Eye (tissue), 1 donor: Measurements from ENCODE around the gene PCYT2.
"Not testable (repeated sequence)": the region's sequence is repeated elsewhere in the genome, so short reads cannot be mapped to it uniquely, and the experiment has no call there.

Experiments
- DNase-seq: peaks from one replicate; pipeline ENCODE4 v3.0.0-alpha.2; 2015

The PCYT2 gene

DNA sequence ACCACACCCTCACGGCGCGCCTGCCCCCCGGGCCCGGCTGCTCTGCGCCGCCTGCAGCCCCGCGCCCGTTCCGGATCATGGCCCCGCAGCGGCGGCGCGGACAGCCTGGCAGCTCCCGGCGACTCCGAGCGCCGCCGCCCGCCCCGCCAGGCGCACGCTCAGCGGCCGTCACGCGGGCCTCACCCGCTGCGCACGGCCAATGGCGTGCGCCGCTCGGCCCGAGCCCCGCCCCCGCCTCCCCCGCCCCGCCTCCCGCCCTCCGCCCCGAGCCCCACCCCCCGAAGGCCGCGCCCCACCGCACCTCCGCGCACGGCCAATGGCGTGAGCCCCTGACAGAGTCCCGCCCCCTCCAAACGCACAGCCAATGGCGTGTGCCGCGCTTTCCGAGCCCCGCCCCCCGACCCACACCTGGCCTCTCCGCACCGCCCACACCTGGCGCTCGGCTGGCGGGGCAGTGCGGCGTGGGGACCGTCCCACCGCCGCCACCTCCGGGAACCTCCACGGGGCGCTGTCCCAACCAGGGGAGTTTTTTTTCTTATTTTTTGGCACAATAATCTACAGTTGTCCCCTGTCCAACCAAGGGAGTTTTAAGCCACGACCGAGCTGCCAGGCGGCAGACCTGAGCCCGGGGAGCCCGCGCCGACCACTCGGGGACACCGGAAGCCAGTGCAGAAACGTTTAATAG lies at the start of gene PCYT2:
Gene PCYT2 (minus strand): TSS at position 123 of the 685 bp plus-strand sequence. CDS start 44 bp downstream, at position 79.
- DNase-seq = peak; percentile 93

DNA sequence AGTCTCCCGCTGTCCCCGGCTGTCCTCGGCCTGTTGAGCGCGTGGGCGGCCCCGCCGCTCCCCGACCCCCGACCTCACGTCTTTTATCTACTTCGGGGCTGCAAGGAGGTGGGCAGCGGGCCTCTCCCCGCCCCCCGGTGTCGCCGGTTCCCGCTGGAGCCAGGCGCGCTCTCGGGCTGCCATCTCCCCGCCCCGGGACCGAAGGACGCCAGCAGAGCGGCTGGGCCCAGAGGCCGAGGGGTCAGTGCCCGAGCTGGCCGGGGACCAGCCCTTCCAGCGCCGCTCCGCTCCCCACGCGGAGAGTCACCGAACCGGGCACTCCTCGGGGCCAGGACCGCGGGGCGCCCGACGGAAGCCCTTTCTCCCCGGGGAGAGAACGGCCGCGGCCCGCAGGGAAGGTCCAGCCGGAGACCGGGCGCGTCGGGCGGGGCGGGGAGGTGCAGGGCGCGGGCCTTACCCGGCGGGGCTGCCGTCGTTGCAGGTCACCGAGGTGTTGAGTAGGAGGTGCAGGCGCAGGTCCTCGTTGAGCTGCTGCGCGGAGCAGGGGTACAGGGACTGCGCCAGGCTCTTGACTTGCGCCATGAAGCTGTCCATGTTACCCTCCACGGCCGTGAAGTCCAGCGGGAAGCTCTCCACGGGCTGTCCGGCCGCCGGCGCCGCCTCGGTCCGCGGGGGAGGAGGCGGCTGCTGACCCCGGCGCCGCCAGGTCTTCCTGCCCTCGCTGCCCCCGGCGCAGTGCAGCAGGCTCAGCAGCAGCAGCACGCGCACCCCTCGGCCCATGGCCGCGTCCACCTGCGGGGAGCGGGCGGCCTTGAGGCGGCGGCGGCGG lies 49.1 kb upstream of the PCYT2 start:
- DNase-seq = peak; percentile 37

DNA sequence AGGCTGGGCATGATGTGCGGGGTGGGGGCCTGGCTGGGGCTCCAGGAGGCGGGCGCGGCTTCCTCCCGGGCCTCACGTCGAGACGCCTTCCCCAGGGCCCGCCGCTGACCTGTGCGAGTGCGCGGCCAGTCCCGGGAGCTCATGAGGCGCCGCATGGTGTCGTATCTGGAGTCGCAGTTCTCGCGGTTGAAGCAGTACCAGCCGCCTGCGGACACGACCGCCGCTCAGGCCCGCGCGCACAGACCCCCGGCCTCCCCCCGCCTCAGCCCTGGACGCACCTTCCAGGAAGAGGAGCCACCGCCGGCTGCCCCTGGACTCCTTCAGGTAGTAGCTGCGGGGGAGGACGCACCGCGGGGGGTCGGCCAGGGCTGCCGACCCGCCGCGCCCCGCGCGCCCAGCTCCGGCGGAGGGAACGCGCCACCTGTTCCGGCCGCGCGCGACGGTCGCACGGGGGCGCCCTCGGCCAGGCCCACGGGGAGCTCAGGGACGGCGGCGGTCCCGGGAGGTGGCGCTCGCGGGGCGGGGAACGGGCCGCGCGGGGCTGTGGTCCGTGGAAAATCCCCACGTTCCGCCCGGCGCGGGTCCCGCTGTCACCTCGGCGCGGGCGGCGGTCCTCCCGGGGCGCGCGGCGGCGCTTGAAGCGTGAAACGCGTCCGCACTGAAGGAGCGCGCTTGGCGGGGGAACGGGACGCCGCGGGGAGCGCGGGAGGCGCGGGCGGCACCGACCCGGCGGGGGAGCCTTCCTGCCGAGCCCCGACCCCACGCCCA lies 48.3 kb upstream of the PCYT2 start:
- DNase-seq = peak; percentile 81

DNA sequence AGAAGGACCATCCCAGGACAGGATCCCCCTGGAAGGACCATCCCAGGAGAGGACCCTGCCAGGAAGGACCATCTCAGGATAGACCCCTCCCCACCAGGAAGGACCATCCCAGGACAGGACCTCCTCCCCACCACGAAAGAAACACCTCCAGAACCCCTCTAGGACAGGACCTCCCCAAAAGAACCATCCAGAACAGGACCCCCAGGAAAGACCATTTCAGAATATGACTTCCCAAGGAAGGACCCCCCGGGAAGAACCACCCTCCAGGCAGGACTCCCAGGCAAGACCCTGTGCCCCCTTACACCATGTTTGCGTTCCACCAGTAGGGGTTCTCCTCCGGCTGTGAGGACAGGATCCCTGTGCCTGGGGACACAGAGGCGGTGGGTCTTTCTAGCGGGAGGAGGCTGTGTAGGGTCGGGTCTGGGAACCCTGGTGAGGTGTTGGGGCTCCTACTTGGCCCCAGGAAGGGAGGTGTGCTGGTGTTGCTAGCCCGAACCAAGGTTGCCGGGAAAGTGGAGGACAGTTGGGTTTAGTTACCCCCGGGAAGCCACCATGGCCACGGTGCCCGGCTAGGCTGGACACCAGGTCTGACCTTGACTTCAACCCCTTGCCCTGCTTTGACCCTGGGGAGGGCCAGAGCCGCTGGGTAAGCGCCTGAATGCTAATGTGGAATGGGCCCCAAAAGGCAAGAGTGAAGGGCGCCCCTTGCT lies 47.6 kb upstream of the PCYT2 start:
- no peak for DNase-seq

DNA sequence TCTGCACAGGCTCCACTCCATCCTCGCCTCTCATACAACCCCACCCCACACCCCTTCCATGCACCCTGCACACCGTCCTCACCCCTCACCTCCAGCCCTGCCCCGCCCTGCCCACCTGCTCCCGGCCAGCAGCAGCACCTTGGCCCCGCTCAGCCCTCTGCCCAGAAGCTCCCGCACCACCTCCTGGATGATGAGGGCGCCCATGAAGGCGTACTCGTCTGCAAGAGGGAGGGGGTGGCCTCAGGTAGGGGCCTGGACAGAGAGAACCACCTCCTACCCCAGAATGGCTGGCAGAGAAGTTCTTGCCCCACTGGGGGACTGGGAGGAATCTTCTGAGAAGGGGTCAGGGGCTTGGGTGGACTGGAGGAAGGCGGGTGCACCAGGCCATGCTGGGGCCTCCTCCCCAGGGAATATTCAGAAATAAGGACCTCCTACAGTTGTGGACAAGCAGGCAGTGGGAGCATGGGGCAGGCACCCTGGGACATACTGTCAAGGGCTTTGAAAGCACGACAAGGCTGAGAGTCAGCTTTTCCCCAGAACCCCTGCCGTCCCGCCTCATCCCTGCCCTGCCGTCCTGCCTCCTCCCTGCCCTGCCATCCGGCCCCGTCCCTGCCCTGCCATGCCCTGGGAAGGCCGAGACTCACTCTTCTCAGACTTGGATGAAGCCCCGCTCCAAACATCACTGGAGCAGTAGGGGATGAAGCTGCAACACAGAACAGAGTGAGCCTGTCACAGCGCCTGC lies 46.7 kb upstream of the PCYT2 start:
- no peak for DNase-seq

DNA sequence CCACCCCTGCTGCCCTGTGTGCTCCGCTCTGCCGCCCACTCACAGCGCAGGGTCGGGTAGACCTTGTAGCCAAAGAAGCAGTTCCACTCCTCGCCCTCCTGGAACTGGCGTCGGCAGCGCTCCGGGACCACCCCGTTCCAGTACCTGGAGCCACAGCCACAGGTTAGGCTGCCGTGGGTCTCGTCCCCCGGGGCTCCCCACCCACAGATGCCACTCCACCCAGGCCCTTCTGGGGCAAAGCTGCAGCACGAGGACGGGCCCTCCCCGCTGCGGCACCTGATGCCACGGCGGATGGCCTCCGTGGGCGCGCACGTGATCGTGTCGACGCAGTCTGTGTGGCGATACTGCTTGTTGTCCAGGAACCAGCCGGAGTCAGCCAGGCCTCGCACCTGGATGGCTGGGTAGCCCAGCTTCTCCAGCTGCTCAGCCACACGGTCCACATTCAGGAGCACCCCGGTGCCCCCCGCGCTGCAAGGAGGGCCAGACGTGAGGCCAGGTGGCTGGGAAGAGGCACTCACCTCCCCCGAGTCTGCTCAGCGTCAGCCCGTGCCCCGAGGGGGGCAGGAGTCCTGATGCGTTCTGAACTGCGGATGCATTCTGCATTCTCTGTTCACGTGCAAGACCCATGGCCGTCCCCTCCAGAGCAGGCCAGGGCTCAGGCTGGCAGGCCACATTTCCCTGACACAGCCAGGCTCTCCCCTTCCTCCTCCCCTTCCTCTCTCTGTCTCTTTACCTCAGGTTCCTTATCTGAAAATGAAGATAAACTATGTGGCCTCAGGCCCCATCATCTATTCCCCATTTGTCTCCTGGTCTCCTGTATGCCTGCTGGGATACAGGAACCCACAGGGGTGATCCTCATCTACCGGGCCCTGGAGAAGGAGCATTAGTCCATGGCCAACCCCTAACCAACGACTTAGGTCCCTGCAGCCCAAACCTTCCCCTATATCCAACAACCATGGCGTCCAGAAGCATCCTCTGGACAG lies 45.7 kb upstream of the PCYT2 start:
- DNase-seq = no peak

DNA sequence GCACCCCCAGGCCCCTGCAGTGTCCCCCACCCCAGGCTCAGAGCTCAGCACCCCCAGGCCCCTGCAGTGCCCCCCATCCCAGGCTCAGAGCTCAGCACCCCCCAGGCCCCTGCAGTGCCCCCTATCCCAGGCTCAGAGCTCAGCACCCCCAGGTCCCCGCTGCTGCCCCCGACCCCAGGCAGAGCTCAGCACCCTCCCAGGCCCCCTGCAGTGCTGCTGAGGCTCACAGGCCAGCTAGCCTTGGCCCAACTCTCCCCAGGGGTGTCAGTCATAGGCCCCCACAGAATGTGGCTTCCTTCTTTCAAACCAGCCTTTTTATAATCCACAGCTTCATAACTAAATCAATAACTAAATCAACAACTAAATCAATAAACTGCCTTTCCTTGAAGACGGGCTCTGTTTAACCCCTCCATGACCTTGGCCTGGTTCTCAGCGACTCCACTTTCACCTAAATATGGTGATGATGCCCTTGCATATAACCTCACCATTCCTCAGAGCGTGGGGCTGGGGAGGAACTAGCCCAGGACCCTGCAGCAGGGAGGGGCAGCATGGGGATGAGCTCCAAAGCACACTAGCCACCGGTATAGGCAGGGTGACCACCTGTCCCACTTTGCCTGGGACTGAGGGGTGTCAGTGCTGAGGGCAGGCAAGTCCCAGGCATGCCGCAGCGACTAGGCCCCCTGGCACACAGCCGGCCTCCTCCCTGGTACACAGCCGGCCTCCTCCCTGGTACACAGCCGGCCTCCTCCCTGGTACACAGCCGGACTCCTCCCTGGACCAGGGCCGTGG lies 44.8 kb upstream of the PCYT2 start:
- DNase-seq = no peak

DNA sequence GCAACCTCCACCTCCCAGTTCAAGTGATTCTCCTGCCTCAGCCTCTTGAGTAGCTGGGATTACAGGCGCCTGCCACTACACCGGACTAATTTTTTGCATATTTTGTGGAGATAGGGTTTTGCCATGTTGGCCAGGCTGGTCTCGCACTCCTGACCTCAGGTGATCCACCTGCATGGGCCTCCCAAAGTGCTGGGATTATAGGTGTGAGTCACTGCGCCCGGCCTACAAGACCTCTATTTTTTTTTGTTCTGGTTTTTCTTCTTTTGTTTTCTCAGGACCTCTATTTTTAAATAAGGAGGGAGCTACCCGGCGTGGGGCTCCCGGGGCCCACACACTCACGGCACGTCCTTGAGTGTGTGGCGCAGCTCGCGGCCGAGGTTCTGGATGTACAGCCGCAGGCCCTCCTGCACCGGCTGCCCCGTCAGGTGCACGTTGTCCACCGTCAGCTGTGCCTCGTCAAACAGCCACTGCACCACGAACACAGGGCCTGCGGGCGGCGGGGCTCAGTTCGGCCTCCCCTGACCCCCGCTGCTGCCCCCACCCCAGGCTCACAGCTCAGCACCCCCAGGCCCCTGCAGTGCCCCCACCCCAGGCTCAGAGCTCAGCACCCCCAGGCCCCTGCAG lies 44.0 kb upstream of the PCYT2 start:
- no peak for DNase-seq

DNA sequence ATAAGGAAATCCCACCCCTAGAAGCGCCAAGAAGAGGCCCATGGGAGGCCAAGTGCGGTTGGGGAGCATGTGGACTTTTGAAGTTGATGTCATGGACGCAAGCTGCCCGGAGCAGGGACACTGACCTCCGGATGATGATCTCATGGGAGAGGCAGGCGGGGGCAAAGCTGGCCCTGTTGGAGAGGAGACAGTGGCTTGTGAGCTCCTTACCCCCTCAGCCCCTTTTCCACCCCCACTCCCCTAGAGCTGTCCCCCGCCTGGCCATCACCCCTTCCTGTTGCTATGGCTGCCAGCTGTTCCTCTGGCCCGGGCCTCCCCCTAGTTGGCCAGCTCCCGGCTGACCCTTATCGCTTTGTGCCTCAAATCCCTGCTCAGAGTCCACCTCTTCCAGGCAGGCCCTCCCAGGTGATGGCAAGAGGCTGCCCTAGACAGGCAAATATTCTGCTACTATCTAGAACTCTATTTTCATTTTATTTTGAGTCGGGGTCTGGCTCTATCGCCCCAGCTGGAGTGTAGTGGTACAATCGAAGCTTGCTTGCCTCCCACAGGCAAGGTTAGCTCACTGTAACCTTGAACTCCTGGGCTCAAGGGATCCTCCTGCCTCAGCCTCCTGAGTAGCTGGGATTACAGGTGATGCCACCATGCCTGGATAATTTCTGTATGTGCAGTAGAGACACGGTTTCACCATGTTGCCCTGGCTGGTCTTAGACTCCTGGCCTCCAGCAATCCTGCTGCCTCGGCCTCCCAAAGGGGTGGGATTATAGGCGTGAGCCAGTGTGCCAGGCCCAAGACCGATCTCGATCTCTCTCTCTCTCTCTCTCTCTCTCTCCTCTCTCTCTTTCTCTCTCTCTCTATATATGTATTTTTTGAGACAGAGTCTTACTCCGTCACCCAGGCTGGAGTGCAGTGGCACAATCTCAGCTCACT lies 43.2 kb upstream of the PCYT2 start:
- DNase-seq = no peak

DNA sequence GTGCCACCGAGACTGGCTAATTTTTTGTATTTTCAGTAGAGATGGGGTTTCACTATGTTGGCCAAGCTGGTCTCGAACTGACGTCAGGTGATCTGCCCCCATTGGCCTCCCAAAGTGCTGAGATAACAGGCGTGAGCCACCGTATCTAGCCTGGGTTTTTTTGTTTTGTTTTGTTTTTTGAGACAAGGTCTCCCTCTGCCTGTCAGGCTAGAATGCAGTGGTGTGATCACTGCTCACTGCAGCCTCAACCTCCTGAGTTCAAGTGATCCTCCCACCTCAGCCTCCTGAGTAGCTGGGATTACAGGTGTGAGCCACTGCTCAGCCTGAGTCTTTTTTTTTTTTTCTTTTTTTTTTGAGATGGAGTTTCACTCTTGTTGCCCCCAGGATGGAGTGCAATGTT lies 42.2 kb upstream of the PCYT2 start:
- not testable (repeated sequence) for DNase-seq

DNA sequence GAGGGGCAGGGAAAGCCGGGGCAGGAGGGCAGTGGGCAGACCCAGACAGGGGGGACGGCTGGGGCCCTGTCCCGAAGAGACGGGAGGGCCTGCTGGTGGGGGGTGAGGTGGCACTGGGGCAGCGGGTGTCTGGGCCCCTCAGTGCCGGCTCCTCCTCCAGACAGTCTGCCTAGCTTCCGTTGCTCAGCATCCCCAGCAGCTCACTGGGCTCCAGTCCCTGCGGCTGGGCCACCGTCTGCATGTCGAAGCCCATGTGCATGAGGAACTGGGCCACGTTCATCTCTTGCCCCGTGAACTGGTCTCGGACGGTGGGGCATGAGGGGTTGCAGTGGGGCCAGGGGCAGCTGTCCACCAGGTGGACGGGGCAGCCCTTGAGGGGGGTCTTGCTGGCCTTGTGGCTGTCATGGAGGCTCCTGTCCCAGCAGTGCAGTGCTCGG lies 41.6 kb upstream of the PCYT2 start:
- no peak for DNase-seq

DNA sequence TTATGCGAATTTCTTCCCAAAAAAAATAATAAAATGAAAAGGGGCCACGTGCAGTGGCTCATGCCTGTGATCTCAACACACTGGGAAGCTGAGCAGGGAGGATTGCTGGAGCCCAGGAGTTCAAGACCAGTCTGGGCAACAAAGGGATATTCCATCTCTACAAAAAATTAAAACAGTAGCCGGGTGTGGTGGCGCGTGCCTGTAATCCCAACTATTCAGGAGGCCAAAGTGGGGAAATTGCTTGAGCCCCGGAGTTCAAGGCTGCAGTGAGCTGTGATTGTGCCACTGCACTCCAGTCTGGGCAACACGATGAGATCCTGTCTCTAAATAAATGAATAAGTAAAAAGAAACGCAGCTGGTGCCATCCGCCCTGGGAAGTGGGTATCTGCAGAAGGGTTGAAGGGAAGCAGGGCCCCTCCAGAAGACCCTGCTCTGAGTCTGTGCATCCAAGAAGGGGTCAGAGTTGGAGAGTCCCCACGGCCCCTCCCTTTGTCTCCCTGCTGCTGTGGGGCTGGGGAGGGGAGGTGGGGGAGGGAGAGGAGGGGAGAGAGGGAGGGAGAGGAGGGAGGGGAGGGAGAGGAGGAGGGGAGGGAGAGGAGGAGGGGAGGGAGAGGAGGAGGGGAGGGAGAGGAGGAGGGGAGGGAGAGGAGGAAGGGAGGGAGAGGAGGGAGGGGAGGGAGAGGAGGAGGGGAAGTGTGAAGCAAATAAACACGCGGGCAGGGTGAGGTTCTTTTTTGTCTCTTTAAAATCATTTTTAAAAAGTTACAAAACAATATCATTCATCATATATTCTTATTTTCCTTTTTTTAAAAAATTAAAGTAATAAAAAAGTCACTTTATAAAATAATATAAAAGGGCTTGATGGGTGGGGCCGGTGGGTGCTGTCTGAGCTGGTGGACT lies 40.8 kb upstream of the PCYT2 start:
- peak; percentile 47 for DNase-seq

DNA sequence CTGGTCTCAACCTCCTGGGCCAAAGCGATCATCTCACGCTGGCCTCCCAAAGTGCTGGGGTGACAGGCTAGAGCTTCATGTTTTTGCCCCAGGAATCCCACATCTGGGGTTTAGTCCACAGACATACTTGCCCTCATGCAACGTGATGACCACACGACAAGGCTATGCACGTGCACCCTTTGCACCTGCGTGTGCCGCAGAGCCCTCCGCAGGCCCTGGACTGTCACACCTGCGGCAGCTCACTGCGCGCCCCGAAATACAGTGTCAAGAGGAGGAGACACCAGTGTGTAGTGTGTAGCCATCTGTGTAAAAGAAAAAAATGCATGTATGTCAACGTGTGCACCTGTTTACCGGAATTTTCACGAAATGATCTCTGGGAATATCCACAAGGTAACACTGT lies 39.3 kb upstream of the PCYT2 start:
- no peak for DNase-seq

DNA sequence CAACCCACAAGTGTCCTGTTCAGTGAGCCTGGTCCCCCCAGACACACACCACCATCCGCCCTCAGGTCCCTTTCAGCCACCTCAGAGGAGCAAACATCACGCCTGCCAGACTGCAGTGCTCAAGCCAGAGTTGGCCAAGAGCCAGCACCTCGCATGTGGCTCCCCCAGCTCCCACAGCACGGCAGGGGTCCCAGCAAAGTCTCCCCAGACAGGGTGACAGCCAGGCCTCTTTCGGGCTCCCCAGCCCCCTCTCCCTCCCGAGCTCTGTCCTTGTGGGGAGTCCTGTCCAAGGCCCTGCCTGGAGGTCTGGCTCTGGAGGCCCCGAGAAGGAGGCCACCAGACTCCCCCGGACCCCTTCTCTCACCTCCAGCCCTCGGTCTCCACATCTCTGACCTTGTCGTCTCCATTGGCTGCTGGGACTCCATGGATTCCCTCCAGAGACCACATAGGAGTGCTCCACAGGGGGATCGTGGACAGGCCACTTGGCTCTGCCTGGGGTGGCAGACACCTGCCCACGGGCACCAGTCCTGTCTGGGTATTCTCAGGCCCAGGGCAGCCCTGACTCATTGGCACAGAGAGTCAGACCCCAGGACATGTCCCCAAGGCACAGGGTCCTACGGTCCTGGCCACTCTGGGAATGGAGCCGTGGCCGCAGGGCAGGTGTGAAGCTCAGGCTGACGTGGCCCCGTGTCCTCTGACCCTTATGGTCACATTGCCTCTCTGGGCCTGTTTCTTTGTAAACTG lies 37.6 kb upstream of the PCYT2 start:
- no peak for DNase-seq

DNA sequence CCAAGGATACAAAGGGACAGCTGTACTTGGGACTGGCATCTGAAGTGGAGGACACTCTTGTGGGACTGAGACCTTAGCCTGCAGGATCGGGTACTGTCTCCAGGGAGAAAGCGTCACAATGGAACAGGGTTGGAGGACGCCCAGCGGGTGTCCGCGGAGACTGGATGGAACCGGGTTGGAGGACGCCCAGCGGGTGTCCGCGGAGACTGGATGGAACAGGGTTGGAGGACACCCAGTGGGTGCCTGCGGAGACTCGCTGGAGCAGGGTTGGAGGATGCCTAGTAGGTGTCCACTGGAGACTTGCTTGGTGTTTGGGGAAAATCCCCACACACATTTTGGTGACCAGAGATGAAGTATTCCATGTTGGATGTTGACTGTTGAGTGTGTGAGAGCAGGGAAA lies 36.0 kb upstream of the PCYT2 start, which contains the start of gene MYADML2:
Gene MYADML2 (minus strand): TSS at position 45 of the 400 bp plus-strand sequence. CDS start 5,492 bp downstream, outside the sequence.
- DNase-seq = no peak

DNA sequence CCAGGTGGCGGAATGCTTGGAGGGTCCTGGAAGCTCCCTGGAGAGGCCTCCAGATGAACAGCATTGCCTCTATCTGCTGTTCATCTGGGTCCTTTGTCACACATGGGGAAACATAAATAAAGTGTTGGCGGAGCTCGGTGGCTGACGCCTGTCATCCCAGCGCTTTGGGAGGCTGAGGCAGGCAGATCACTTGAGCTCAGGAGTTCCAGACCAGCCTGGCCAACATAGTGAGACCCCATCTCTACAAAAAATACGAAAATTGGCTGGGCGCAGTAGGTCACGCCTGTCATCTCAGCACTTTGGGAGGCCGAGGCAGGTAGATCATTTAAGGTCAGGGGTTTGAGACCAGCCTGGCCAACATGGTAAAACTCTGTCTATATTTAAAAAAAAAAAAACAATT lies 33.7 kb upstream of the PCYT2 start:
- DNase-seq = no peak
